22Rv1 (cell line): Measurements from ENCODE around the gene RFFL.

ENCODE experiments used
- ZFX ChIP-seq: fragments of 450-650 bp; IDR thresholded peaks from 2 replicates; pipeline ENCODE4 v1.6.1; 2017; ENCODE audit warnings: antibody characterized with exemption, borderline replicate concordance
- TF ChIP-seq, protein P1 (sequence below): fragments of 450-650 bp; IDR thresholded peaks from 2 replicates; pipeline ENCODE4 v1.5.1; 2017; ENCODE audit warnings: mild to moderate bottlenecking

DNA sequence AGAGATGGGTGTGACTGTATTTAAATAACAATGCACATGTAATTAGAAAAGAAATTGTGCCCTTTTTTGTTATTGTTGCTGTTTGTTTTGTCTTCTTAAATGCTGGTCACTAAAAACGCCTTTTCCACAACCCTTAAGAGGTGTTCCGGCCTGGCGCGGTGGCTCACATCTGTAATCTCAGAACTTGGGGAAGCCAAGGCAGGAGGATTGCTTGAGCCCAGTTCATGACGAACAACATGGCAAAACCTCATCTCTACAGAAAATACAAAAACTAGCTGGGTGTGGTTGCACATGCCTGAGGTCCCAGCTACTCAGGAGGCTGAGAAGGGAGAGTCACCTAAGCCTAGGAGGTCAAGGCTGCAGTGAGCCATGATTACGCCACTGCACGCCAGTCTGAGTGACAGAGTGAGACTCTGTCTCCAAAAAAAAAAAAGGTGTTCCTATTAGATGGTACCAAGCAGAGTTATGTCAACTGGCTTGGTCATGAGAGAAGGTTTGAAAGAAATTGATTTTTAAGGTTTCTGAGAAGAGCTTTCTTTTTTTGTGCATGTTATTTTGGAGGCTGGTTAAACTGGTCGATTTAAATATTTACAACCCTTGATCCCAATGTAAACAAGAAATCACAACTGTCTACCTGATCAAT is 23.5 kb upstream of the RFFL start:
- TF ChIP-seq, protein P1, sequence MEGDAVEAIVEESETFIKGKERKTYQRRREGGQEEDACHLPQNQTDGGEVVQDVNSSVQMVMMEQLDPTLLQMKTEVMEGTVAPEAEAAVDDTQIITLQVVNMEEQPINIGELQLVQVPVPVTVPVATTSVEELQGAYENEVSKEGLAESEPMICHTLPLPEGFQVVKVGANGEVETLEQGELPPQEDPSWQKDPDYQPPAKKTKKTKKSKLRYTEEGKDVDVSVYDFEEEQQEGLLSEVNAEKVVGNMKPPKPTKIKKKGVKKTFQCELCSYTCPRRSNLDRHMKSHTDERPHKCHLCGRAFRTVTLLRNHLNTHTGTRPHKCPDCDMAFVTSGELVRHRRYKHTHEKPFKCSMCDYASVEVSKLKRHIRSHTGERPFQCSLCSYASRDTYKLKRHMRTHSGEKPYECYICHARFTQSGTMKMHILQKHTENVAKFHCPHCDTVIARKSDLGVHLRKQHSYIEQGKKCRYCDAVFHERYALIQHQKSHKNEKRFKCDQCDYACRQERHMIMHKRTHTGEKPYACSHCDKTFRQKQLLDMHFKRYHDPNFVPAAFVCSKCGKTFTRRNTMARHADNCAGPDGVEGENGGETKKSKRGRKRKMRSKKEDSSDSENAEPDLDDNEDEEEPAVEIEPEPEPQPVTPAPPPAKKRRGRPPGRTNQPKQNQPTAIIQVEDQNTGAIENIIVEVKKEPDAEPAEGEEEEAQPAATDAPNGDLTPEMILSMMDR = no peak
- no peak for TF ChIP-seq ZFX
